HG03469 (cell line): Measurements from ENCODE around the gene CST6.
"Not testable (repeated sequence)": the region's sequence is repeated elsewhere in the genome, so short reads cannot be mapped to it uniquely, and the experiment has no call there.

Experiments
- ATAC-seq: cut with Tn5 transposase; IDR thresholded peaks from one replicate; pipeline ENCODE4 v1.9.1; 2021; ENCODE audit warnings: mild to moderate bottlenecking, moderate library complexity, moderate number of reproducible peaks; ENCODE audit not compliant: unreplicated experiment

Gene CST6

DNA sequence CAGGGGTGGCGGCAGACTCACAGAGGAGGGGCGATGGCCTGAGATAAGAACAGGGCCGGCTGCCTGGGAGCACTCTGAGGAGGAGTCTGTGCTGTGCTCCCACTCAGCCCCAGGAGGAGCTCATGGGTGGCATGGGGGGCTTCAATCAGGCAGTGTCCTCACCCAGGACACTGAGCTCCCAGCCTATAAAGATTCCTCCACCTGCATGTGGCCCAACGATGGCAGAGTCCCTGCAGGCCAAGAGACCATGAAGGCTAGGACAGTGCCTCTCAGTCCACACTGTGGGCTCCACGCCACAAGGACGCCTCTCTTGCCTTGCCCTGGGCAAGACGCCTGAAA, 1.9 kb downstream of the CST6 start:
- no peak for ATAC-seq

DNA sequence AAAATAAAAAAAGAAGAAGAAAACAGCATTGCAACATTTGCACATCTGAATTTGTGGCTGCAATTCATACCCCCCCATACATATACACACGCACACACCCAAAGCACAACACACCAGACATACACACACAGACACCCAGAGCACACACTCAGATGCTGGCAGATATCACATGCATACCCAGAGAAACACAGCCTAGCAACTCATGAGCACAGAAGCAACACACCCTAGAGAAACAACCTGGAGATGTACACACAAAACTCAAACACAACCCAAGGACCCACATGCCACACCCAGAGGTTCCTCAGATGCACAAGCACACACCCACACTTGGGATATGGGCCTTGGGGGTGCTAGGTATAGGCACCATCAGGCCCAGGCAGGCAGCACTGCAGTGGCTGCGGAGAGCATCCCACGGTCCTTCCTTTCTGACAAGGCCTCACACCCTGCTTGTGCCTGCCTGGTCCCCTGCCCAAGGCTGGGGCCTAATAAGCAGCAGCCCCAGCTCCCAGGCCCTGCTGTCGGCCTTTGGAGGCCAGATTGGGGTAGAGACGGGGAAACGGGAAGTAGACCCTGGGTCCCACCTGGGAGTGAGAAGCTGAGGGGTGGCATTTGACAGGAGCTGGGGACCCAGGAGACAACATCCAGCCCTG, 3.1 kb downstream of the CST6 start:
- ATAC-seq, result no peak

DNA sequence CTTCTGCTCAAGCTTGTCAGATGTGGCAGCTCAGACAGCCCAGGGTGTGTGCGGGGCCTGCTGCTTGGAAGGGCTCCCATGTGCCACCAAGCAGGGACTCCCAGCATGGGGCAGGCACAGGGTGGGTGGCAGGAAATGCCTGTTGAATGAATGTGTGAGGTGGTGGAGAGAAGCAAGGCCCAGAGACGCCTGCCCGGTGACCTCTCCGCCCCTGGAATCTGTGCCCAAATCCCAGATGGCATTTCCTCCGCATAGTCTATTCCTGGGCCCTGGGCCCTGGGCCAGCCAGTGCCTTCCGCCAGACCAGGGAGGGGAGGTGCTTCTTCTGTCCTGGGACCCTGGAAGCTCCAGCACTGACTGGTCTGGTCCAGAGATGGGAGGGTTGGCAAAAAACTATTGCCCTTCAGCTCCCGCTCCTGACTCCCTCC, 3.7 kb downstream of the CST6 start:
- no peak for ATAC-seq

DNA sequence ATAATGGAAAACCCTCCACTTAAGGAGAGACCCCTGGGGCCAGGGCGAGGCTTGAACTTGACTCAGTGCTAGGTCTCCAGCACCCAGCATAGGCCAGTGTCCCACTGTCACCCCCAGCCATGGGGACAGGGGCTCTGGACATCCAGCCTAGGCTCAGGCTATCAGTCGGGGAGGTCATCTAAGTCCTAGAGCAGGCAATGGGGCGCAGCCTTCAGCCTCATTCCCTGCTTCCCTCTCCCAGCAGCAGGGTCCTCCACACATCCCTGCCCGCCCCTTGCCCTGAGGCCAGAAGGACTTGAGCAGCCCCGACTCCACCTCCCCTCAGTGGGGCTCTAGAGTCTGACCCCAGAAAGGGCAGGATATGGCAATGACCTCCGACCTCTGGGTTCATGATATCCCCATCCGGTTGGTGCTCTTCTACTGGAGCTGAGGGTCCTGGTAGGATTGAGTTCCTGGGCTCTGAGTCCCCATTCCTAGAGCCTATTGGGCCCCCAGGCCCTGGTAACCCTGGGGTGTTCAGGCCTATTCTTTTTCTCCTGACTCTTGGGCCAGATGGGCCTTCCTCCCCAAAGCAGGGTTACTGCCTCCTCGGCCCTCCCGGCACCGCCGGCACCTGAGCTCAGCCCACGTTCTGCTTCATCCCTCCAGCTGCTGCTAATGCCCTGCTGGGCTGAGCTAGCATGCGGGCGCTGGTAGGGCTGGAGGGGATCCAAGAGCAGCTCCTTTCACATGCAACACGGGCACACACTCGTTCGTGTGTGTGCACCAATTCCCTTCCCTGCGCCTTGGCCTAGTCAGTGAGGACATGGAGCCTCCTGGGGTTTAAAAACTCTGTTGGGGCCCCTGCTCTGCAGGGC, 4.4 kb downstream of the CST6 start:
- no peak for ATAC-seq

DNA sequence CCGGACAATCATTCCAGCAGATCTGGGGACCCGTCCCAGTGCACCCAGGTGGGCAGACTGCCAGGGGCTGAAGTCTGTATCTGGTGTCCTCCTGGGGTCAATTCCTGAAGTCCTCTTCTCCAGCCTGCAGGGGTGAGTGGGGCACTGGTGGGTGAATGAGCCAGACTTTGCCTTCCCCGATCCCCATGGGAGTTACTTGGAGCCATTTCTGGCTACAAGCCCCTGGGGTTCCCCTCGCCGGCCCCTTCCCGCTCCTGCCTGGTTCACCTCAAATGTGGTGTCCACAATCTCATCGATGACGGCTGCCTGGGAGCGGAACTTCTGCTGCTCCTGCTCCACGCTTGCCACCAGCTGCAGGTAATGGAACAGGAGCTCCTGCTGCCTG, 5.0 kb downstream of the CST6 start:
- ATAC-seq, result no peak

DNA sequence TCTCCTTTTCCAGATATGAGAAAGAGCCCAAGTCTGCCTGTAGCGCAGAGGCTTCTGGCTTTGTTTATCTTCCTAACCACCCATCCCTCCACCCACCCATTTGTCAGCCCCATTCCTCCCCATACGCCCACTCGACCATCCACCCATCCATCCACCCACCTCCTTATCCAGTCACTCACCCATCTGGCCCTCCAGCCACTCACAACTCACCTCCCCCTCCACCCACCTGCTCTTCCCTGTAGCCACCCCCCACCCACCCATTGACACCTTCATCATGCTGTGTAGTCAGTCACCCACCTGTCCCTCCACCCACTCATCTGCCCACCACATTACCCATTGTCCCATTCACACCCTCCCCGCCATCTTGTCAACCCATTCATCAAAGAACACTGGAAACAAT, 5.5 kb downstream of the CST6 start:
- no peak for ATAC-seq

DNA sequence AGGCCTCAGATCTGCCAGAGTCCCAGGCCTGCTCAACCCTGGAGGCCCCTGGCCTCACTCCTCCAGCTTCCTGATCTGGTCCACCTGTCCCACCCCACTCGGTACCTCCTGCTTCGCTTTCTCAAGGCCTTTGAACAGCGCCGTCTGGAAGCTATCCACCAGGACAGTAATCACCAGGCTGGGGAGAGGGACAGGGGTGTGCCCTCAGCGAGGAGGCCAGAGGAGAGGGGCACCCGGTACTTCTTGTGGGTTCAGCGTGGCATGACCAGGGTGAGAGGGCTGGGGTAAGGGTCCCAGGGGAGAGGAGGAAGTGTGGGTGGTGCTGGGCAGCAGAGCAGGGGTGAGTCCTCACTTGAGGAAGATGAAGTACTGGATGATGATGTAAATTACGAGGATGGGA, 8.4 kb downstream of the CST6 start:
- no peak for ATAC-seq

DNA sequence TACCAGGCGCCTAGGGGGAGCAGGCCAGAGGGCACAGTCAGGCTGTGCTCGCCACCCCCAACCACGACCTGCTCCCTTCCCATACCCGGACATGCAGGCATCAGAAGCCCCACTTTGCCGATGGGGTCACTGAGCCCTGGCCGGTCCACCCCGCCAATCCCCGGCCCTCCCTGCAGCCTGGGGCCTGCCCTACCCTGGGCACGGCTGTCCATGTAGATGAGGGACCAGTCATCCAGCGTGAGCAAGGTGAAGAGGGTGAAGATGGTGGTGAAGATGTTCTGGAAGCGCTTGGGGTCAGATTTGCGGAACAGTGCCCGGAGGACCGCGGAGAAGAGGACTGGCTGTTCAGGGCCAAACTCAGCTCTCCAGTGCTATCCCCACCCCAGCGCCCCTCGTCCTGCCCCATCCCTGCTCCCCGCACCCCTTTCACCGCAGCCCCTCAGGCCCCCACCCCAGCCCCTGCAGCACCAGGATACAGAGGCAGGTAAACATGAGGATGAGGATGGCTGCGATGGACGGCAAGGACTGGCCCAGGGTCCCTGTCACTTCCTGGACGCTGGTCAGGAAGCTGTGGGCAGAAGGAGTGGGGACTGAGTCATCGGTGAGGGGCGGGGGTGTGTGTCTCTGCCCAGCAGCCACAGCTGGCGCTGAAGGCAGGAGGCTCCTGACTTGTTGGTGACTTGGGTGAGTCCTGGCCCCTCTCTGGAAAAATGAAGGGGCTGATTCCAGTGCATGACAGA, 9.0 kb downstream of the CST6 start:
- no peak for ATAC-seq

DNA sequence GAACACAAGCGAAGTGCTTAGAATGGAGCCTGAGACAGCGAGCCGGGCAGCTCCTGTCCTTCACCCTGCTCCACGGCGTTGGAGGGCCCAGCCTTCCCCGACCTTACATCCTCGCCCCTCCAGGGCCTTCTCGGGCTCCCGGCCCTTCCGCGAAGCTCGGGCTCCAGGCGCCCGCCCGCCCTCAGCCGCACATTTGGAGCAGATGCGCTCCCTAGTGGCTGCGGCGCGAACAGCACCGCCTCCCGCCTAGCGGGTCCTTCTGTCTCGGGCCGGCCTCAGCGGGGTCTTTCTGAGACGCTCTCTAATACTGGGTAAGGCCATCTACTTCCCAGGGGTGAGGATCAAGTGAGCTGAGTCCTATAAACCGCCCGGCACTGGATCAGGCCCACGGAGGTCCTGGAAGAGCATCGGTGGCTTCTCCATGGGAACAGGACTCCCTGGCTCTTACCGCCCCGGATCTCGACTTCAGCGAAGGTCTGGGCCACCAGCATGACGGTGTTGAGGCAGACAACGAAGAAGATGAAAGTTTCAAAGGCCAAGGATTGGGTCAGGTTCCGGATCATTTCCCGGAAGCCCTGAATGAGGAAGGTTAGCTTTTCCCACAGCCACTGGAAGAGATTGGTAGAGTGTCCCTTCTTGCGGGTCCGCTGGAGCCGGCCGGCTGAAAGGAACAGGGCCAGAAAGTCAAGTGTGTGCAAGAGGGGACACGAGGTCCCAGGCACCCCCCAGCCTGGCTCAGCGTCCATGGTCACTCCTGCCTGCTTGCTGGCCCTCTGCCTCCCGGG, 10.8 kb downstream of the CST6 start:
- no peak for ATAC-seq

DNA sequence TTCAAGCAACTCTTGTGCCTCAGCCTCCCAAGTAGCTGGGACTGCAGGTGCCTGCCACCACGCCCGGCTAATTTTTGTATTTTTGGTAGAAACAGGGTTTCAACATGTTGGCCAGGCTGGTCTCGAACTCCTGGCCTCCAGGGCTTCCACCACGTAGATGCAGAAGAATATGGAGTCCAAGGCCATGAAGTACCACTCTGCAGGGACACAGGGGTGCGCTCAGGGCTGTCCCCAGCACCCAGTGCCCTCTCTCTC, 11.3 kb downstream of the CST6 start:
- not testable (repeated sequence) for ATAC-seq

DNA sequence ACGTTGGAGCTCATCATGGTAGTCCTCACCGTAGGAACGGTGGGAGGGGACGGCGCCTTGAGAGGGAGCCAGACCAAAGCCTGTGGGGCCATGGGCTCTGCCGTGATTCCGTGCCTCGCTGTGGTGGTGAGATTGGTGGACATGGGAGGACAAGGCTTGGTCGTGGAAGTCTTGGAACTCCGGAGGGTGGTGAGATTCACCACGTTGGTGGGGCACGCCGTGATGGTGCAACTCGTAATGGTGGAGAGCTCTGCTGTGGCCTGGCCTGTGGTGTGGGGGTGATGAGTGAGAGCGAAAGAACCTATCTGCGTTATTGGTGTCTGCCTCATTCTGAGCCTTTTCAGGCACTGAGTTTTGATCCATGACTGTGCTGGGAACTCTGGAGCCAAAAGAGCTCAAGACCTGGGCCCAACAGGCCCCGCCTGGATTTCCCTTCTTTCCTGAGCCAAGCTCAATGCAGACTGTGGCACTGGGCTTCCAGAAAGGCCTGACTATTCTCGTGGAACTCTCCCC, 14.3 kb downstream of the CST6 start, which contains the start of gene CATSPER1:
Gene CATSPER1 (minus strand): TSS at position 463 of the 513 bp plus-strand sequence. CDS start 100 bp downstream, at position 363.
- ATAC-seq, result no peak

DNA sequence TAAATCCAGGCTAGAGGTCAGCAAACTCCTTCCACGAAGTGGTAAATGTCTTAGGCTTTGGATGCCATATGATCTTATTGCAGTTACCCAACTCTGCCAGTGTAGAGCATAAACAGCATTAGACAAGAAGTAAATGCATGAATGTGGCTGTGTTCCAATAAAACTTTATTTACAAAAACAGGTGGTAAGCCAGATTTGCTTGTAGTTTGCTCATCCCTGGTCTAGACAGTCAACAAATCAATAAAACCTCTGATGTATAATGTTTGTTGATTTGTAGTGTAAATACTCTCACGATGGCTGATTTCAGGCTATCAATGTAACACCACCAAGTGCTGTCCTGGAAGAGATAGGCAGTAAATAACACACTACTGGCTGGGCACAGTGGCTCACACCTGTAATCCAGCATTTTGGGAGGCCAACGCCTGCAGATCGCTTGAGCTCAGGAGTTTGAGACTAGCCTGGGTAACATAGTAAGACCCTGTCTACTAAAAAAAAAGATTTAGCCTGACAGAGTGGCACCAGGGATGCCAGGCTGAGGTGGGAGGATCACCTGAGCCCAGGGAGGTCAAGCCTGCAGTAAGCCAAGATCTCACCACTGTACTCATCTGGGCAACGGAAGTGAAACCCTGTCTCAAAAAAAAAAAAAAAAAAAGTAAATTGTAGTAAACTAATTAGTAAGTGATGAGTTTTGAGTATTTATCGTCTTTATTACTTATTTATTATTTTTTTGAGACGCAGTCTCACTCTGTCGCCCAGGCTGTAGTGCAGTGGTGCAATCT, 21.3 kb downstream of the CST6 start:
- no peak for ATAC-seq

DNA sequence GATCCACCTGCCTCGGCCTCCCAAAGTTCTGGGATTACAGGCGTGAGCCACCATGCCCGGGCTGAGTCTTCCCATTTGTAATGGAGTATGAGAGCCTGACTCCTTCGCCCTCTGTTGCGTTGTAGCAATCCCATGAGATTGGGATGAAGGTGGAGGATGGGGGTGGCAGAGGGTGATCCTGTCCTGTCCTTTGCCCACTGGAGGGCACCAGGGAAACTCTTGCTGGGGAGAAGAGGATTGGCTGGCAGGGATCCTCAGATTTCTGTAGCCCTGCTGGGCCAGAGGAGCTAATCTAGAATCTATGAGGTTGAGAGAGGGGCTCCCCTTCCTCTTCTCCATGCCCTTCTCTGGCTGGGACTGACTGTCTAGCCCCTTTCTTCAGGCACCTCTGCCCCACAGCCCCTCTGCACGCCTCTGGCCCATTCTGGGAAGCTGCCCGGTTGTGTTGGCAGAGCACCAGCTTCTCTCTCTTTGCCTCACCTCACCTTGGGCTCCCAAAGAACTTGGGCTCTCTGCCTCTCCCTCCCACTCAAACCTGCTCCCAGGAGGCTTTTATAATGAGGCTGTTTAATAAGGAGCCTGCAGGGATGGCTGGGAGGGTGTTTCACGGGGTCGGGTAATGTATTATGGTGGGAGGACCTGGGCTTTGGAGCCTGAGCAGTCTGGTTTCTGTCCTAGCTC, 24.0 kb downstream of the CST6 start:
- ATAC-seq, result no peak

DNA sequence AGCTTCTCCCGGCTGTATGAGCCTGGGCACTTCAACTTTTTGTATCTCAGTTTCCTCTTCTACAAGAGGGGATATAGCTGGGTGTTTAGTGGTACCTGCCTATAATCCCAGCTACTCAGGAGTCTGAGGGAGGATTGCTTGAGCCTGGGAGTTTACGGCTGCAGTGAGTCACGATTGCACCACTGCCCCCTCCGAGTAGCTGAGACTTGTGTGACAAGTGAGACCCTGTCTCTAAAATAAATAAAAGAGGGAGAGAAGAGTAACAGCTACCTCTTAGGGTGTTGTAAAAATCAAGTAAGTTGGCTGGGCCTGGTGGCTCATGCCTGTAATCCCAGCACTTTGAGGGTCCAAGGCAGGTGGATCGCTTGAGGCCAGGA, 24.5 kb downstream of the CST6 start:
- ATAC-seq, result no peak

DNA sequence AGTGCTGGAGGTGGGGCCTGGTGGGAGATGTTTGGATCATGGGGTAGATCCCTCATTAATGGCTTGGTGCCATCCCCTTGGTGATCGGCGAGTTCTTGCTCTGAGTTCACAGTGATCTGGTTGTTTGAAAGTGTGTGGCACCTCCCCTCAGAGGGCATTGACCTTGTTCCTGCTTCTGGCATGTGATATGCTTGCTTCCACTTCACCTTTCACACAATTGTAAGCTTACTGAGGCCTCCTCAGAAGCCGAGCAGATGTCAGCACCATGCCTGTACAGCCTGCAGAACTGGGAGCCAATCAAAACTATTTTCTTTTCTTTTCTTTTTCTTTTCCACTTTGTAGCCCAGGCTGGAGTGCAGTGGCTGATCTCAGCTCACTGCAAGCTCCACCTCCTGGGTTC, 25.5 kb downstream of the CST6 start:
- ATAC-seq, result no peak

DNA sequence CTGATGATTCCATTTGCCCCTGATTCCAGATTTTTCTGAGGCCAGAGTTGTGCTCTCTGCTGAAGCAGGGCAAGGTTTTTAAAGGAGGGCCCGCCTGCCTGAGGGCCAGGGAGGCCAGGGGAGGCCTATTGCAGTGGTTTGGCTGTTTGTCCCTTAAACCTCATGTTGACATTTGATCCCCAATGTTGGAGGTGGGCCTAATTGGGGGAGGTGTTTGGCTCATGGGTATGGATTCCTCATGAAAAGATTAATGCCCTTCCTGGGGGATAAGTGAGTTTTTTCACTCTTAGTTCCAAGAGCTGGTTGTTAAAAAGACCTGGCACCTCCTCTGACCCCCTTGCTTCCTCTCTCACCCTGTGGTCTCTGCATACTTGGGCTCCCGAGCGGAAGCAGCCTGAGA, 28.0 kb downstream of the CST6 start:
- no peak for ATAC-seq

DNA sequence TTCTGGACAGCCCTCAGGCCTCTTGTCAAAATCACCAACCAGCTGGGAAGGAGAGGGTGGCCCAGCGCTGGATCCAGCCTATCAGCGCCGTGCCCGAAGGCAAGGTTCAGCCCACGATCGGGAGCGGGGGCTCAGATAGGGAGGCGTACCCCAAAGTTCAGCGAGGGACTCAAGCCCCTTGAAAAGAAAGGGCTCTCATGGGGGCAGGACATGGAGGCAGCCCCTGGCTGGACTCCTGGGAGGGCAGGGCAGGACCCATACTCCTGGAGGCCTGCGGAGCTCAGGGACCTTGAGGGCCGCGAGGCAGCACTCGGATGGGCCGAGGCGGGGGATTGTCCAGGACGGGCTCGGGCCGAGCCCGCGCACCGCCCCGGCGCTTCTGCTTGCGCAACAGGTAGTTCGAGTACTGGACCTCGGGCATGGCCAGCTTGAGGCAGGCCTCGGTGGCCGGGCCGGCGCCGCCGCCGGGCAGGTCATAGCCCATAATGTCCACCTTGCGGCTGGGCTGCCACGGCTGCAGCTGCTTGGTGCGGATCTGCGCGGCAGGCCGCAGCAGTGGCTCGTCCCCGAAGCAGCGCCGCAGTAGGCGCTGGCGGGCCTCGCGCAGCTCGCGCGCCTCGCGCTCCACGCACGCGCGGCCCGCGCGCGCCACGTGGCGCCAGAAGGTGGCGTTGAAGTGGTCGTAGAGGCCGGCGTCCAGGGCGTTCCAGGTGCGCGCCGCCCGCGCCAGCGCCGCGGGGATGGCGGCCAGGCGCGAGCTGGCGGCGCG, 30.6 kb downstream of the CST6 start:
- ATAC-seq, result no peak

DNA sequence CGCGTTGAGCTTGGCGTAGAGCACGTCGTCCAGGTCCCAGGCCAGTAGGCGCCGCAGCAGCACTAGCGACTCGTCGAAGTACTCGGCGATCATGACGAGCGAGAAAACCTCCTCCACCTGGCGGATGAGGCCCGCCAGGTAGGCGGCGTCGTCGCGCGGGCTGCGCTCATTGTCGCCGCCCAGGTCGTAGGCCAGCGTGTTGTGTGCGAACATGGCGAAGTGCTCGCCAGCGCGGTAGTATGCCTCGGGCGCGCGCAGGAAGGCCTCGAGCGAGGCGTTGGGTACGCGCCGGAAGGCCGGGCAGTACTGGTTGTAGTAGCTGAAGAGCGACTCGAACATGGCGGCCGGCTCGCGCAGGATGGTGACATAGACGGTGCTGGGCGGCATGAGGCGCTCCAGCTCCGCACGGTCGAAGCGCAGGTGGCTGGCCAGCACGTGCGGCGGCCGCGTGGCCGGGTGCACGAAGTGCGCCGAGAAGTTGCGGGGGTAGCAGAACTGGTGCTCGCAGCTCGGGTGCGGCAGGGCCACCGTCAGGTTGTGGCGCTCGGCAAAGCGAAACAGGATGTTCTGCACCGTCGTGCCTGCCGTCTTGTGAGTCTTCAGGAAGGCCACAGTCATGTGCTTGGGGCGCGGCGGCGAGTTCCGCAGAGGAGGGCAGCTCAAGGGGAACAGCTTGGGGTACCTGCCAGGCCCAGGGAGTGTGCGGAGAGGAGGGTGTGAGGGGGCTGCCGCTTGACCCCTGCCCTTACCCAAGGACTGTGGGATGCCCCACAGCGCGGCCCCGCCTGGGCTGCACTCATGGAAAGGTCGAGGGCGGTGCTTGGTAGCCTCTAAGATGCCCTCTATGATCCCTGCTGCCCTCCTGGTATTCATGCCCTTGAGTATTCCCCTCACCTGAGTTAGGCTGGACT, 31.4 kb downstream of the CST6 start:
- ATAC-seq, result no peak
